Hindlimb muscle (tissue), 1 donor: ENCODE data around the gene ZFP36L1. TPM values are rescaled to one million over a fixed set of nuclear protein-coding genes. Genes with fewer than 3 reads are reported as not detected.

ENCODE experiments used
- DNase-seq: peaks from one replicate; pipeline ENCODE4 v3.0.0-alpha.2; 2013
- polyA plus RNA-seq: library from polyadenylated mRNA; unstranded; fragments of 120-200 nt; gene quantifications from one replicate; pipeline ENCODE4 v1.2.1, GENCODE V29; 2013; ENCODE audit not compliant: insufficient read length

Gene ZFP36L1, protein sequence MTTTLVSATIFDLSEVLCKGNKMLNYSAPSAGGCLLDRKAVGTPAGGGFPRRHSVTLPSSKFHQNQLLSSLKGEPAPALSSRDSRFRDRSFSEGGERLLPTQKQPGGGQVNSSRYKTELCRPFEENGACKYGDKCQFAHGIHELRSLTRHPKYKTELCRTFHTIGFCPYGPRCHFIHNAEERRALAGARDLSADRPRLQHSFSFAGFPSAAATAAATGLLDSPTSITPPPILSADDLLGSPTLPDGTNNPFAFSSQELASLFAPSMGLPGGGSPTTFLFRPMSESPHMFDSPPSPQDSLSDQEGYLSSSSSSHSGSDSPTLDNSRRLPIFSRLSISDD
- polyA plus RNA-seq = 213 TPM

DNA sequence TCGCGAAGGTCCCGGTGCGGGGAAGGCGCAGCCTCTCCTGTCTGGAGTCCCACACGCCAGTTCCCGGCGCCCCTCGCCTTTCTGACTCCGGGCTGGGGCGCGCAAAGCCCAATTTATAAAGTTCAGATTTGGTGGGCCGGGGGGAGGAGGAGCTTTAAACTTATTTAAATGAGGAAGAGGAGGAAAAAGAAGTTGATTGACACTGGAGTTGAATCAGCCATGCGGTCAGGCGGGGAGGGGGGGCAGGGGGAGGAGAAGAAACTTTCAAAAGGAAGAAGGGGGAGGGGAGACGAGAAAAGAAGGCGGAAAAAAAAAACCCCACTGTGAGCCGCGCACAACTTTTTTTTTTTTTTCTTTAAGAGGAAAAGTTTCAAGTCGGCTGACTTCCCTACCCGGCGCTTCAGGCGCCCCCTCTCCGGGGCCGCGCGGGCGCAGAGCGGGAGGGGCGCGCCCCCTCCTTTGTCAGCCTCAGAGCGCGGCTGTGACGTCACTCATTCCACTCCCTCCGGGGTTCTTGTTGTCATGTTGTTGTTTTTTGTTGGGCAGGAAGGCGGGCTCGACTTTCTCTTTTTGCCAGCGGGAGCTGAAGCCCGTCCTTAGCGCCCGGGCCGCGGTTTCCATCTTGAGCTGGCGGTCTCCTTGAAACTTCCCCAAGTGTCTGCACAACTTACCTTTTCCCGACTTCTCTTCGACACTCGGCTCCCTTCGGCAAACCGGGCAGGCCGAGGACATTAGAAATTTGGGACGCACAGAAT, at the start of gene ZFP36L1:
ZFP36L1 (minus strand) TSS at position 89 of the 755 bp plus-strand sequence. CDS start 129 bp downstream, outside the sequence.
- peak; percentile 97 for DNase-seq

DNA sequence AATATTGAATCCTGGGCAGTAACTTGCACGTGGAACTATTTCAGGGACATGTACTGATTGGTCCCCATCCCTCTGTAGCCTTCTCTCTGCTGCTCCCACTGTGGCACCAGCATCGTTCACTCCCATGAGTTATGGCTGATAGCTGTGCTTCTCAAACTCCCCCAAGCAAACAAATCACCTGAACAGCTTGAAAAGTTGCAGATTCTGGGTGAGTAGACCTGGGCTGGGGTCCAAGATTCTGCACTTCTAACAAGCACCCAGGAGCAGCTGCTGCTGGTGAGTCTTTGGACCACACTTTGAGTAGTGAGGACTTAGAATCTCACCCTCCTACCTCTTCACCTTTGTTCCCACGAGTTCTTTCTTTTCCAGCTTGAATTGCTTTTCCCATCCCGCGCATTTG, 49.4 kb upstream of the ZFP36L1 start:
- DNase-seq = no peak

DNA sequence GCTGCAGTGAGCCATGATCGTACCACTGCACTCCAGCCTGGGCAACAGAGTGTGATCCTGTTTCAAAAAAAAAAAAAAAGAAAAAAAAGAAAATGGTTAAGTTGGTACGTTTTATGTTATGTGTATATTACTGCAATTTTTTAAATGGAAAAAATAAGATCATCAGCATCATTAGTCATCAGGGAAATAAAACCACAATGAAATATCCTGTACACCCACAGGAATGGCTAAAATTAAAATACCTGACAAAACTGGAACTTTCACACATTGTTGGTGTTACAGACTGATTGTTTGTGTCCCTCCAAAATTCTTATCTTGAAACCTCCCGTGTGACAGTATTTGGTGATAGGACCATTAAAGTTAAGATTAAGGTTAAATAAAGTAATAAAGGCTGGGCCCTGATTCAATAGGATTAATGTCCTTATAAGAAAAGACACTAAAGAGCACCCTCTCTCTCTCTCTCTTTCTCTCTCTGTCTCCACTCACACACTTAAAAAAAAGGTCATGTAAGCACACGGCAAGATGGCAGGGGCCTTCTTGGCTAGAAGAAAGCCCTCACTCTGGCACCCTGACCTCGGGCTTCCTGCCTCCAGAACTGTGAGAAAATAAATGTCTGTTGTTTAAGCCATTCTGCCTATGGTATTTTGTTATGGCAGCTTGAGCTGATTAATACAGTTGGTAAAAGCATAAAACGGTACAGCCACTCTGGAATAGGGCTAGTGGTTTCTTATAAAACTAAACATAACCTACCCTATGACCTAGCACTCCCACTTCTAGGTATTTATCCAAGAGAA, 48.3 kb upstream of the ZFP36L1 start:
- no peak for DNase-seq

DNA sequence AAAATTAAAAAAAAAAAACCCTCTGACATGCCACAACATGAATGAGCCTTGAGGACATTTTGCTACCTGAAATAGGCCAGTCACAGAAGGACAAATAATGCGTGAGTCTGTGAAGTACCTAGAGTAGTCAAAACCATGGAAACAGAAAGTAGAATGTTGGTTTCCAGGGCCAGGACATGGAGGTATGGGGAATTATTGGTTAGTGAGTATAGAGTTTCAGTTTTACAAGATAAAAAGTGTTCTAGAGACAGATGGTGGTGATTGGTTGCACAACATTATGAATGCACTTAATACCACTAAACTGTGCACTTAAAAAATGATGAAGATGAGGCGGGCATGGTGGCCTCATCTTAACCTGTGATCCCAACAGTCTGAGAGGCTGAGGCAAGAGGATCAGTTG, 47.6 kb upstream of the ZFP36L1 start:
- DNase-seq = no peak

DNA sequence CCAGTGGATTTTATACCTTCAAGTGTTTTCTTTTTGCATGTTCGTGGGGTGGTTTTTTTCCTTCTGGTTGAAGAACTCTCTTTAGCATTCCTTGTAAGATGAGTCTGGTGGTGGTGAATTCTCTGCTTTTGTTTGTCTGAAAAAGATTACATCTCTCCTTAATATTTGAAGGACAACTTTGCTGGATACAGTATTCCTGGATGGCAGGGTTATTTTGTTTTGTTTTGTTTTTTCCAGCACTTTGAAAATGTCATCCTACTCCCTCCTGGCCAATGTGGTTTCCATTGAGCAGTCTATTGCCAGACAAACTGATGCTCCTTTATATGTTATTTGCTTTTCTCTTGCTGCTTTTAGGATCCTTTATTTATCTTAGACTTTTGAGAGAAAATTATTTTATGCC, 43.2 kb upstream of the ZFP36L1 start:
- no peak for DNase-seq

DNA sequence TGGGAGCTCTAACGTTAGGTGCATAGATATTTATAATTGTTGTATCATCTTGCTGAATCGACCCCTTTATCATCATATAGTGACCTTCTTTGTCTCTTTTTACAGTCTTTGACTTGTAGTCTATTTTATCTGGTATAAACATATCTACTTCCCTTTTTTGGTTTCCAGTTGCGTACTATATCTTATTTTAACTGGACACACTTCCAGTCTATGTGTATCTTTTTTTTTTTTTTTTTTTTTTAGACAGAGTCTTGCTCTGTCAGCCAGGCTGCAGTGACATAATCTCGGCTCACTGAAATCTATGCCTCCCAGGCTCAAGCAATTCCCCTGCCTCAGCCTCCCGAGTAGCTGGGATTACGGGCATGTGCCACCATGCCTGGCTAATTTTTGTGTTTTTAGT, 41.9 kb upstream of the ZFP36L1 start:
- DNase-seq = no peak

DNA sequence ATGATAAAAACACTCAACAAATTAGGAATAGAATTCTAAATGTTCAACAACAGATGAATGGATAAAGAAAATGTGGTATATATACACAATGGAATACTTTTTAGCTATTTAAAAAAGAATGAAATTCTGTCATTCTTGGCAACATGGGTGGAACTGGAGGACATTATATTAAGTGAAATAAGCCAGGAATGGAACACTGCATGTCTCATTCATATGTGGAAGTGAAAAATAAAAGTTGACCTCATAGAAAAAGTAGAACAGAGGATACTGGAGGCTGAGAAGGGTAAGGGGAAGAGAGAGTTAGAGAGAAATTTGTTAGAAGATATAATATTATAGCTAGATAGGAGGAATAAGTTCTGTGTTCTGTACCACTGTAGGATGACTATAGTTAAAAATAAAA, 35.8 kb upstream of the ZFP36L1 start:
- no peak for DNase-seq

DNA sequence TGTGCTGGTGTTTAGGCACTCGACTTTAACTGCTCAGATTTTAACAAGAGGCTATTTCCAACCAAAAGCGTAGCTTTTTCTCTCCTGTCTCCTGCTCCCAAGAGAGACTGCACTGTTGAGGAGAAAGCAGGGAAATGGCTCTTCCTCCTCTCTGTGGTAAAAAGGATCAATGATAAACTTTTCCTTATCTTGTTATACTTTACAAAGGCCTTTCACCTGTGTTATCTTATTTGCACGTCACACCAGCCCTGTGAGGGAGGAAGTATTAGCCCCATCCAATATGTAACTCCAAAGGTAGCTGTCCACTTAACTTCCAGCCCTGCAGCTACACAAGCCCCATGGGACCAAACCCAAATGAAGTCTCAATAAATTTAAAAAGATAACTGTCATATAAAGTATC, 32.9 kb upstream of the ZFP36L1 start:
- no peak for DNase-seq

DNA sequence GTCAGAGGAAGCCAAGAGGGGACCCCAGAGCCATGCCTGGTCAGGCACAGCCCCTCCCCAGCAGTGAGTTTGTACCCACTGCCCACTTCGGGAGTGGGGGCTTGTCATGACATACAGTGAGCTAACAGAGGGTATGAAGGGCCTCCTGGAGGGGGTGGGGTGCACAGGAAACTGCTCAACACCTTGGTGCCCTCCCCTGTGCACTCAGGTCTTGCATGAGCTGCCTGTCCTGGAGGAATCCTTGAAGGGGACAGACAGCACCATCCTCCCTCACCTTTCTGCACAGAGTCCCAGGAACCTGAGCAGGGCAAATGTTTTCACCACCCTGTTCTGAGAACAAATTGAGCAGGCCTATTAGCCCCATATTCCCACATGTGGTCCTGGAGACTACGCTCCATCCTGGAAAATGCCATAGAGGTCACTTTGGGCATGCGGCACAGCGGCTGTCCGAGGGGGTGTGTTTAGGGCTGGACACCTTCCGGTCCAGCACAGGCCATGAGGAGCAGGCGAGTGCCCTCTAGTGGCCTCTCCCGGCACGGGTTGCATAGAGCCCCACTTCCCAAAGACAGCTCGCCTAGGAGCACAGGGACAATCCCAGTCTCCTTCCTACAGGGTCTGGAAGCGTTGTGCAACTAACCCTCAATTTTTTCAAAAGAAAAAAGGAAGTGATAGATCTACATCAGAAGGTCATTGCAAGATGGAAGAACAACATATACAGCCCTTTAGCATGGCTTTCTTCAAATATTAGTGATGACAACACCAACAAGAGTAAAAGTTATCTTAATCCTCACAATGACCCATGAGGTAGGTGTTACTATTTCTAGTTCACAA, 31.9 kb upstream of the ZFP36L1 start:
- DNase-seq = peak; percentile 69

DNA sequence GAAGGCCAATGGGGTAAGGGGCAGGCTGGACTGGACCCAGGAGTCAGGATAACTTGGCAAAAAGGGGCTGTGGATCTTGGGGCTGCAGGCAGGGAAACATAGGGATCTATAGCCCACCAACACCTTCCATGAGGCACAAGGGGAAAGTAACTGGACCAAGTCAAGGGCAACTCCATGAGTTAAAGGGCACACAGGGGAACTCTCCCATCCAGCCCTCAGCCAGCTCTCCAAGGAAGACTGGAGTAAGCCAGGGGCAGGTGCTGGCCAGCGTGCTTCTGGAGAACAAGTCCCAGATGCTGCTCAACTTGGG, 31.3 kb upstream of the ZFP36L1 start:
- no peak for DNase-seq

DNA sequence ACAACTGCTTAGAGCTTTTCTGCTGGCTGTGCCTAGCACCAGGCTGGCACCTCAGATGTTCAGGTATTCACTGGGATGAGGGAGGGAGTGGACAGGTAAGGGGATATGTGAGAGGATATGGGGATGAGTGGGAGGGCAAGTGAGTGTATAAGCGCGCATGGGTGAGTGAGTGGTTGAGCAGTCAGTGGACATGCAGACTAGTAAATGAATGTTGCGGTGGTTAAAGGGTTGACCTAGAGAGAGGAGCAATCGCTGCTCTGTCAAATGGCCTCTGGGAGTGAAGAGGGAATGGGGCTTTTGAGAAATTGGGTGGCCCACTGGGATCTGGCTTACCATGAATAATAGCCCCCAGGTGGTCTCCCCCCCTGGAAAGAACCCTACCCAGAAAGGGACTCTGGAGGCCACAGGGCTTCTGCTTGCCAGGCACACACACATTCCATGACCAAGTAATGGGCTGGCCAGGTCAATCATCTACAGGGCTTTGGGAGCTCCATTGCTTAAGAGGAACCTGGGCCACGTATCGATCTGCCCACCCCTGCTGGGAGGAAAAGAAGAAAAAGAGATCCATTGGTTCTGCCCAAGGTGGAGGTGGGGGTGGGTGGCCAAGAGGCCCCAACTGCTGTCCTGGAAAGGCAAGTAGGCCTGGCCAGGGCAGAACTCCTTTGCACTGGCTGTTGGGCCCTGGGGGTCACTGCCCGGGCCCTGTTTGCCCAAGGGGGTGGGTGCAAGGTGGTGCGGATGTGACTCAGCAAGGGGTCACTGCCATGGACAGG, 30.8 kb upstream of the ZFP36L1 start:
- no peak for DNase-seq

DNA sequence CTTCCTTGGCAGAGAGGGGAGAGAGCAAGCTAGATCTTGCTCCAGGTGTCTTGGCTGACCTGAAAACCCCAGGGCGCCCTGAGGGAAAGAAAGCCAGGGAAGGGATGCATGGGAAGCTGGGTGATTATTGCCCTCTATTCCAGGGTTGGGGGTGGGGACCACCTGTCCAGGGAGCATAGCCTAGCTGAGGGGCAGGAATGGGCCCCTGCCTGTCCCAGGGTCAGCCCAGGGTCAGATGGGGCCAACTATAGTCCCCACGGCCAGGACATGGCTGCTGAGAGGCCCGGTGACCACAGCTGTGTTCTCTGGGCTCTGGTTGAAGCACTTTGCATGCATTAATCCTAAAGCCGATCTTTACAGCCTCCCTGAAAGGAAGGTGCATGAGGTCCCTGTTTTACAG, 30.1 kb upstream of the ZFP36L1 start:
- no peak for DNase-seq

DNA sequence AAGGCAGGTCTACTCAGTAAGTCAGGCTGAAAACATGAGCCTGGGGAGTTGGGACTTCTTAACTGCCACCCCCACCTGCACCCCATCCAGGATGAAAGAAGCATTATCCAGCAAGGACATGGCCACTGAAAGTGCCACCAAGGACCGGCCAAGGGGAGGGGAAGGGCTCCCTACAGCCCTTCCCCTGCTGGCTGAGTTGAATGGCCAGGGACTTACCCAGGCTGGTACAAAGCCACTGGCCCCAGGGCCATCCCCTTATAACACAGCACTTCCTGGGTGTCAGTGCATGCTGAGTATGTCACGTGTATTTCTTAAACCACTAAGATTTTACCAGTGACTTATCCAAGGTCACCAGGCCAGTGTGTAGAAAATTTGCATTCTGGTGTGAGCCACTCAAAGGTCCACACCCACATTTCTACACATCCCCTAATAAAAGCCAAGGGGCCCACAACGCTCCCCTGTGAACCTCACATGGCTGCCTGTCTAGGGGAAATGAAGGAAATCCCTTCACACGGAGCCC, 29.3 kb upstream of the ZFP36L1 start:
- DNase-seq = no peak

DNA sequence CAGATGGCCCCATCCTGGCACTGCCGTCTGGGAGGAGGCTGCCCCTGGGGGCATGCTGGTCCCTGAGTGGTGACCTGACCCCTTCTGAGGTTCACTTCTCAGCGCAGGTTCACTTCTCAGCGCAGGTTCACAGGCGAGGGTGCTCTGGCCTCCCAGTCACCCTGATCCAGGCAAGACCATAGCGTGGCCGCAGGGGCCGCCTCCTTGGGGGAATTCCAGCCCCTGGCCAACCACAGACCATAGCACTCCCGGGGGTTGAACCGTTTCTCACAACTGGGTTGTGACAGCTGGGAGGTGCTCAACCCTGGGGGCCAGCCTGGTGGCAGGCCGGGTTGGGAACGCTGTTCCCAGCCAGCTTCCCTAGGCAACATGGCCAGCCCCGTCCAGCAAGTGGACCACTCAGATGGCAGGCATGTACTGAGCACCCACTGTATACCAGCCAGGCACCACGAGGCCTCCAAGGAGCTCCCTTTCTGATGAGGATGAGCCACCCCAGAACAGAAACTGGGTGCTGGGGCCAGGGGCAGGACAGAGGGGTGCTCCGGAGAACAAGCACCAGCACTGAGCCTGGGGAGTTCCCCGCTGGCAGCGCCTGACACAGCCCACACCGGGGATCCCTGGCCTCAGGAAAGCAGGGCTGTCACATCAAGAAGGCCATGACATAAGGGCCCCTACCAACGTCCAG, 28.3 kb upstream of the ZFP36L1 start:
- no peak for DNase-seq

DNA sequence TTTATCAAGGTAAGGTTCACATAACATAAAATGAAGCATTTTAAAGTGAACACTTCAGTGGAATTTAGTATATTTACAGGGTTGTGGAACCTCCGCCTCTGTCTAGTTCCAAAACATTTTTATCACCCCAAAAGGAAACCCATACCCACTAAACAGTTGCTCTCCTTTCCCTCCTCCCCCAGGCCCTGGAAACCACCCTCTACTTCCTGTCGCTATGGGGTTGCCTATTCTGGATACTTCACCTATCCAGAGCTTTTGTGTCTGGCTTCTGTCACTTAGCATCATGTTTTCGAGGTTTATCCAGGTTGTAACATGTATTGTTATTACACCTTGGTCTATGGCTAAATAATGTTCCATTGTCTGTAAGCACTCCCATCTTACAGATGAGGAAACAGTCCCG, 27.7 kb upstream of the ZFP36L1 start:
- no peak for DNase-seq

DNA sequence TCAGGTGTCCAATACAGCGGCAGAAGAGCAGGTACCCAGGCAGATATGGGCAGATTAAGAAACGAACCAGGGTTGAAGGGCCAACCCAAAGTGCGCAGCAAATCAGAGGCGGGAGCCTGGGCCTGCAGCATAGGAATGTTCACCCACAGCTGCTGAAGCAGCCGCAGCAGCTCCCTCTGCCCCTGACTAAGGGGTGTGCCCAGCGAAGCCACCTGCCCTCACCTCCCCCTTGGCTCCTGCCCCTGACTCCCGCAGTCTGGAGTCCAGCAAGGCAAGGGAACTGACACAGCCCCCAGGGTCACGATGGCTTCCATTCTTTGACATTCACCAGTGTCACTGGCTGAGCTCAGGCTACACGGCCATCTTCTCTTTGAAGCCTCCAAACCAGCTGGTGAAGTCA, 27.3 kb upstream of the ZFP36L1 start:
- DNase-seq = no peak

DNA sequence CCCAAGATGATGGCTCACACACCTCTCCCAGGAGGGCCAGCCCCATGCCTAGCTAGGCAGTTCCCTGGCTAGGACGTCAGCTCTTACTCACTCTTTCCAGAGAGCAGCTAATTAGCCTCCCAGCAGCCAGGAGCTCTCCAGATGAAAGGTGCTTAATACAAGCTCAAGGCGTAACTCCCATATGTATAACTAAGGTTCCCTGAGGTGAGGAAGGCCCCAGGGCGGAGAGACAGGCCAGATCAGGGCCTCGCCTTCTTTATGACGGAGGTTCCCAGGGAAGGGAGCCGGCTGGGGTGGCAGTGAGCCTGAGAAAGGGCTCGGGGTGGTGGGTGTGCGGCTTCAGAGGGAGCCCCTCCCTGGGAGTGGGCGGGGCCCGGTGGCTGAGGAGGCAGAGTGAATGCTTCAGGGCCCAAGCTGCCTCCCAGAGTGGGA, 26.4 kb upstream of the ZFP36L1 start:
- no peak for DNase-seq

DNA sequence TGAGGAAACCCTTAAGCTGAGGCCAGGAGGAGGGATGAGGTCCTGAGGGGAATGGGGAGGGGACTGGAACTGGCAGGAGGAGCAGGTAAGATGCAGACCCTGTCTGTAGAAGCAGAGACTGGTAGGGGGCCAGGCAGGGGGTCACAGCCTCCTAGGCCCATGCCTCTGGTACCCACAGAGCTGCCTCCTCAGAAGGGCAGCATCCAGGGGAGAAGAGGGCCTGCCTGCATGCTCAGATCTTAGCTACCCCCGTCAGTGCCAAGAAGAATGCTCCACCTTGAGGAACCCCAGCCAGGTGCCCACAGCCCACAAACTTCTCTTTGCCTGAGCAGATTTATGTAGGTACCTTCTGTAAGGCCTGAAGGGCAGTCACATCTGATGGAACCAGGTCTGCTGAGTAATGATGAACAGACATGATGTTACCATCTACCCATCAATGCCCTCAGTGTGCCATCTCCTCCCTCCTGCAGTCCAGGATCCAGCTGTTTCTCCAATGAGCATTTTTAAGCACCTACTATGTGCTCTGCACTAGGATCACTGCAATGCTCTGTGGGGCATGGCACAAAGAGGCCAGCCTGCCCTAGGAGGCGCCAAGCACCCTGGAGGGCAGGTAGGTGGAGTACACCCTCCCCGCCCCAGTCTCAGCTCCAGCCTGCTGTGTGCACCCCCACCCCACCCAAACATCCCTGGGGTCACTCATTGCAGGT, 24.8 kb upstream of the ZFP36L1 start:
- no peak for DNase-seq

DNA sequence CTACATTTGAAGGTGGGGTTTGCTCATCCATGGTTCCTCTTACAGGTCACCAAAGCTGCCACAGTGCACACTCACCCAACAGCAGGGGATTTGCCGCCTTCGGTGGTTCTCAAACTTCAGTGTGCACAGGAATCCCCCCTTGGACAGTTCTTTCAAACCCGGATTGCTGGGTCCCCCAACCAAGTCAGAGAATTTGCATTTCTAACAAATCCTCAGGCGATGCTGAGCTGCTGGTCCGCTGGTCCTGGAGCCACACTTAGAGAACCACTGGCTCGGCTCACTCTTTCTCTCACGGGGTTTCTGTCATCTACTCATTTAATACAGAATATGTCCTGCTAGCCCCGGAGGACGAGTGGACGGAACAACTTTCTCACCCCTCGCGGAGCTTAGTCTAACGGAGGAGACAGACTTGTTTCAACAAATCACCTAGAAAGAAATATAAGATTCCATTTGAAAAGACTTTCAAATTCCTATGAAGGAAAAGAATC, 24.1 kb upstream of the ZFP36L1 start:
- DNase-seq = no peak
